Neural cell (in vitro differentiated cells): ENCODE measurements around the gene MND1. TPM values are rescaled to one million over a fixed set of nuclear protein-coding genes. Genes with fewer than 3 reads are reported as not detected.

Experiments
- H2AFZ ChIP-seq: fragments of 200-600, 300-800 bp; sonication (generic), shearing (Covaris generic); 2 replicates; pipeline ENCODE4 v1.6.0; 2014; ENCODE audit warnings: low read depth, mild to moderate bottlenecking, antibody characterized with exemption, low read length, moderate library complexity
- H3F3A ChIP-seq: fragments of 200-600 bp; shearing (Covaris generic); 2 replicates; pipeline ENCODE4 v1.6.1; 2016; ENCODE audit warnings: mild to moderate bottlenecking, moderate library complexity, mixed read lengths, antibody characterized with exemption, low read length; ENCODE audit not compliant: insufficient read depth, poor library complexity, severe bottlenecking
- H3K27ac ChIP-seq: fragments of 200-600, 300-800 bp; sonication (generic), shearing (Covaris generic); 2 replicates; pipeline ENCODE4 v1.5.1; 2014; ENCODE audit warnings: mild to moderate bottlenecking, low read length, moderate library complexity
- H3K27me3 ChIP-seq: fragments of 300-800, 200-600 bp; sonication (generic), shearing (Covaris generic); 2 replicates; pipeline ENCODE4 v1.6.0; 2014; ENCODE audit warnings: mild to moderate bottlenecking, low read depth, low read length, moderate library complexity; ENCODE audit not compliant: insufficient read depth
- H3K36me3 ChIP-seq: fragments of 300-800, 200-600 bp; sonication (generic), shearing (Covaris generic); 2 replicates; pipeline ENCODE4 v1.5.1; 2014; ENCODE audit warnings: mild to moderate bottlenecking, antibody characterized with exemption, low read length, moderate library complexity; ENCODE audit not compliant: insufficient read depth
- H3K4me2 ChIP-seq: fragments of 300-800, 200-600 bp; sonication (generic), shearing (Covaris generic); 2 replicates; pipeline ENCODE4 v1.6.0; 2014; ENCODE audit warnings: mild to moderate bottlenecking, low read length
- H3K4me3 ChIP-seq: fragments of 300-800, 200-600 bp; sonication (generic), shearing (Covaris generic); 2 replicates; pipeline ENCODE4 v1.5.1; 2014; ENCODE audit warnings: mild to moderate bottlenecking, low read length, moderate library complexity
- H3K79me2 ChIP-seq: fragments of 200-600 bp; shearing (Covaris generic); replicated peaks from 2 replicates; pipeline ENCODE4 v1.6.0; 2014; ENCODE audit warnings: mild to moderate bottlenecking, low read length, moderate library complexity; ENCODE audit not compliant: insufficient read depth
- H3K9ac ChIP-seq: fragments of 300-800, 200-600 bp; sonication (generic), shearing (Covaris generic); 2 replicates; pipeline ENCODE4 v1.6.1; 2016; ENCODE audit warnings: mild to moderate bottlenecking, low read length, mixed read lengths
- H3K9me2 ChIP-seq: fragments of 200-600 bp; shearing (Covaris generic); 2 replicates; pipeline ENCODE4 v1.6.1; 2016; ENCODE audit warnings: mild to moderate bottlenecking, low read length, mixed read lengths; ENCODE audit not compliant: insufficient read depth
- H3K9me3 ChIP-seq: fragments of 200-600, 300-800 bp; sonication (generic), shearing (Covaris generic); 2 replicates; pipeline ENCODE4 v1.6.1; 2016; ENCODE audit warnings: mild to moderate bottlenecking, mixed run types, low read length, moderate library complexity, mixed read lengths
- H4K20me1 ChIP-seq: fragments of 200-600 bp; shearing (Covaris generic); 2 replicates; pipeline ENCODE4 v1.6.1; 2016; ENCODE audit warnings: mild to moderate bottlenecking, mixed run types; ENCODE audit not compliant: insufficient read depth
- CTCF ChIP-seq: fragments of 450-650 bp; IDR thresholded peaks from 2 replicates; pipeline ENCODE4 v1.5.1; 2014; ENCODE audit warnings: antibody characterized with exemption, mild to moderate bottlenecking, moderate library complexity; ENCODE audit not compliant: poor library complexity, severe bottlenecking
- EP300 ChIP-seq: fragments of 450-650 bp; conservative IDR thresholded peaks from 2 replicates; pipeline ENCODE4 v1.6.1; 2014; ENCODE audit warnings: antibody characterized with exemption, mild to moderate bottlenecking, moderate library complexity; ENCODE audit not compliant: poor library complexity, severe bottlenecking
- EZH2 ChIP-seq: fragments of 200-600, 300-800 bp; shearing (Covaris generic), sonication (generic); IDR thresholded peaks from 2 replicates; pipeline ENCODE4 v1.6.1; 2014; ENCODE audit warnings: antibody characterized with exemption, low read length, borderline replicate concordance, mild to moderate bottlenecking; ENCODE audit not compliant: insufficient read depth, poor library complexity, severe bottlenecking
- MXI1 ChIP-seq: fragments of 450-650 bp; conservative IDR thresholded peaks from 2 replicates; pipeline ENCODE4 v1.6.1; 2014; ENCODE audit warnings: antibody characterized with exemption, mild to moderate bottlenecking; ENCODE audit not compliant: poor library complexity, severe bottlenecking
- POLR2AphosphoS5 ChIP-seq: IDR thresholded peaks from 2 replicates; pipeline ENCODE4 v1.6.1; 2012
- RAD21 ChIP-seq: fragments of 450-650 bp; conservative IDR thresholded peaks from 2 replicates; pipeline ENCODE4 v1.6.1; 2014; ENCODE audit warnings: antibody characterized with exemption, mild to moderate bottlenecking, moderate library complexity
- REST ChIP-seq: IDR thresholded peaks from 2 replicates; pipeline ENCODE4 v1.6.1; 2012; ENCODE audit warnings: borderline replicate concordance
- SMC3 ChIP-seq: fragments of 450-650 bp; conservative IDR thresholded peaks from 2 replicates; pipeline ENCODE4 v1.6.1; 2014; ENCODE audit warnings: antibody characterized with exemption, mild to moderate bottlenecking, moderate library complexity; ENCODE audit not compliant: poor library complexity
- TAF1 ChIP-seq: IDR thresholded peaks from 2 replicates; pipeline ENCODE4 v1.6.1; 2012; ENCODE audit warnings: low read depth
- polyA plus RNA-seq: library from polyadenylated mRNA; depleted of rRNA; stranded (reverse); fragments of >200 nt; gene quantifications from 2 replicates; pipeline ENCODE4 v1.2.3, GENCODE V29; 2014

MND1 gene
- polyA plus RNA-seq, 1 donor from 2014 or later = 5.6 TPM

- Histone ChIP-seq H3K9me3 (no peaks in the 10 kb centered on the region), H3K27me3 (no peaks in the 10 kb centered on the region), H4K20me1 (no peaks in the 10 kb centered on the region), H2AFZ (no peak overlapping the region), H3K9ac (no peak overlapping the region), H3K9me2 (no peaks in the 10 kb centered on the region), H3K4me3 (no peak overlapping the region), H3K4me2 (no peak overlapping the region), H3F3A (no peaks in the 10 kb centered on the region), H3K79me2 (no peaks in the 10 kb centered on the region), H3K36me3 (no peaks in the 10 kb centered on the region), H3K27ac (no peak overlapping the region)
- TF ChIP-seq EP300 (no peak), POLR2AphosphoS5 (no peak), MXI1 (no peak), SMC3 (no peak), TAF1 (no peak)
Observed at GRCh38 chr4:153447175-153447905, 102.9 kb downstream of the MND1 start.

- H2AFZ ChIP-seq = no peak overlapping the region
- H4K20me1 ChIP-seq = no peaks in the 10 kb centered on the region
- no peaks in the 10 kb centered on the region for H3K9me2 ChIP-seq
- H3K9ac ChIP-seq = no peak overlapping the region
- H3K4me2 ChIP-seq = no peak overlapping the region
- H3K4me3 ChIP-seq = no peak overlapping the region
- no peaks in the 10 kb centered on the region for H3K79me2 ChIP-seq
- TF ChIP-seq SMC3 (no peak), RAD21 (no peak), EP300 (no peak), EZH2 (no peak), REST (no peak), POLR2AphosphoS5 (no peak), MXI1 (no peak), TAF1 (no peak), CTCF (no peak)
- no peaks in the 10 kb centered on the region for H3K36me3 ChIP-seq
- no peaks in the 10 kb centered on the region for H3K9me3 ChIP-seq
- no peaks in the 10 kb centered on the region for H3K27me3 ChIP-seq
- no peaks in the 10 kb centered on the region for H3F3A ChIP-seq
- no peak overlapping the region for H3K27ac ChIP-seq
Observed at GRCh38 chr4:153448003-153448731, 103.7 kb downstream of the MND1 start.
